ENCODE data around the gene MAP2K4. TPM values are rescaled to one million over a fixed set of nuclear protein-coding genes. Genes with fewer than 3 reads are reported as not detected.

Gene MAP2K4
- total RNA-seq, 4 donors from 2014 or later = 29.8 to 58.6 (median 30.2) TPM

DNA sequence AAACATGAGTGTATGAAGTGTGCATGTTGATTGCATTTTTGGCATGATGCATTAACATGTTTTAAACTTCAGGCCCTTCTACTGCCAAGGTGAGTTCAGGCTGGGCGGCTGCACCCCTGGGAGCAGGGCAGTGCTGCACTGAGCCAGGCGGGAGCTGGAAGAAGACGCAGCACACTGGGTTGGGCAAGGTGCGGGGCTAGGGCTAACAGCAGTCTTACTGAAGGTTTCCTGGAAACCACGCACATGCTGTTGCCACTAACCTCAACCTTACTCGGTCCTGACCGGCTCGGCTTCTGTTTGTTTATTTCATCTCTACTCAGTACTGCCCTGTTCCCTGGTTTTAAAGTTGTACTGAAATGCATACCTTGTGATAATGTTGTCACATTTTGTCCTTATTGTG, 61.0 kb downstream of the MAP2K4 start:
- intact Hi-C loops (cut with DNase I; ENCODE audit: low total_unique reads) (no loop called here), in situ Hi-C loops (cut with MboI; ENCODE audit: low sequenced_read_pairs in 4 of 4) (no loop called here)
- Histone ChIP-seq H3K9me3 (no peaks in the 10 kb centered on the region), H3K36me3 (no peaks in the 10 kb centered on the region), H3K27ac (no peak overlapping the region), H3K27me3 (no peaks in the 10 kb centered on the region), H3K4me1 (peaks cover 0 to 10% of the 10 kb centered on the region in 2 donors), H3K4me3 (no peak overlapping the region)
- DNase-seq = no peak
- no peak for TF ChIP-seq POLR2A (IDR thresholded peaks at IDR 0.05)
- TF ChIP-seq, protein P1, sequence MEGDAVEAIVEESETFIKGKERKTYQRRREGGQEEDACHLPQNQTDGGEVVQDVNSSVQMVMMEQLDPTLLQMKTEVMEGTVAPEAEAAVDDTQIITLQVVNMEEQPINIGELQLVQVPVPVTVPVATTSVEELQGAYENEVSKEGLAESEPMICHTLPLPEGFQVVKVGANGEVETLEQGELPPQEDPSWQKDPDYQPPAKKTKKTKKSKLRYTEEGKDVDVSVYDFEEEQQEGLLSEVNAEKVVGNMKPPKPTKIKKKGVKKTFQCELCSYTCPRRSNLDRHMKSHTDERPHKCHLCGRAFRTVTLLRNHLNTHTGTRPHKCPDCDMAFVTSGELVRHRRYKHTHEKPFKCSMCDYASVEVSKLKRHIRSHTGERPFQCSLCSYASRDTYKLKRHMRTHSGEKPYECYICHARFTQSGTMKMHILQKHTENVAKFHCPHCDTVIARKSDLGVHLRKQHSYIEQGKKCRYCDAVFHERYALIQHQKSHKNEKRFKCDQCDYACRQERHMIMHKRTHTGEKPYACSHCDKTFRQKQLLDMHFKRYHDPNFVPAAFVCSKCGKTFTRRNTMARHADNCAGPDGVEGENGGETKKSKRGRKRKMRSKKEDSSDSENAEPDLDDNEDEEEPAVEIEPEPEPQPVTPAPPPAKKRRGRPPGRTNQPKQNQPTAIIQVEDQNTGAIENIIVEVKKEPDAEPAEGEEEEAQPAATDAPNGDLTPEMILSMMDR (IDR thresholded peaks at IDR 0.05 in 4 of 5, conservative IDR thresholded peaks at IDR 0.05 in 1 of 5) = no peak
- ATAC-seq = no peak

DNA sequence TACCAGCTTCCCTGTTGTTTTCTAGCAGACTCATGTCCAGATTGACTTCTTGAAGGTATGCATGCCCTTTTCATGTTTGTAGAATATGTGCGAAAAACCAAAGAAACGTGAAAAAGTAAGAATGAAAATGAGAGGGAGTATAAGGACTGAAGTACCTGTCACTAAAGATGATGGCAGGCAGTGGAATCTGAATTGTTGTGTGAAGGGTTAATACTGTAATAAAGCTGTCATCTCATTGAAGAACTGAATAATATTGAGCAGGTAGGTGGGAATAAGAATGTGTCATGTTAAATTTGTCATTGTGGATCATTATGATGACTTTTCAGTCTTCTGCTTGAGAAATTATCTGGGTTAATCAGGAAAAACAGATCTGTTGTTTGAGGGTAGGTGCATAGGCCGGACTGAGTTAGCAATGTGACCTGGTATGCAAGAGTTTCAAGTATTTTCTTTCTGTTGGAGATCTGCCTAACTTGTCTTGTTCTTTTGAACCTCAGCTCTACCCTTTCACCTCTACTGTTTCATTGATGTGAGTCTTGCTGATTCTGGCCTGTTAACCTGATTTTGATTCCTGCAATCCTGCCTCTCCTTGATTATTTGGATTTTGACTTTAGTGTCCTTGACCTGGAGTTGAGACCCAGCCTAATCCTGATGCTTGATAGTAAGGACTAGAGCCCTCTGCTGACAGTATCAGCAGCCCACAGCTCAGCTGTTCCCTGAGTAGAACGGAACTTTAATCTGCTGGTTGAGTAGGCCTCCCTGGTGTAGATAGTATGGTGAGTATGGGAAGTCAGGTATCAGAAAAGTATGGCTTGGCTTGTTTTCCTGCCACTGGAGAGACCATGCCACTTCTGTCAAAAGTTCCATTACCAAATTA, 64.6 kb downstream of the MAP2K4 start:
- H3K4me1 ChIP-seq = peaks cover 0 to 10% of the 10 kb centered on the region in 2 donors
- intact Hi-C loops (cut with DNase I; ENCODE audit: low total_unique reads) (no loop called here), in situ Hi-C loops (cut with MboI; ENCODE audit: low sequenced_read_pairs in 4 of 4) (no loop called here)
- DNase-seq (no peak), ATAC-seq (no peak)
- no peak overlapping the region for H3K27ac ChIP-seq
- no peaks in the 10 kb centered on the region for H3K9me3 ChIP-seq
- H3K27me3 ChIP-seq = no peaks in the 10 kb centered on the region
- H3K4me3 ChIP-seq = no peak overlapping the region
- TF ChIP-seq, protein P1 (IDR thresholded peaks at IDR 0.05 in 4 of 5, conservative IDR thresholded peaks at IDR 0.05 in 1 of 5) = no peak
- no peak for TF ChIP-seq POLR2A (IDR thresholded peaks at IDR 0.05)
- no peaks in the 10 kb centered on the region for H3K36me3 ChIP-seq

DNA sequence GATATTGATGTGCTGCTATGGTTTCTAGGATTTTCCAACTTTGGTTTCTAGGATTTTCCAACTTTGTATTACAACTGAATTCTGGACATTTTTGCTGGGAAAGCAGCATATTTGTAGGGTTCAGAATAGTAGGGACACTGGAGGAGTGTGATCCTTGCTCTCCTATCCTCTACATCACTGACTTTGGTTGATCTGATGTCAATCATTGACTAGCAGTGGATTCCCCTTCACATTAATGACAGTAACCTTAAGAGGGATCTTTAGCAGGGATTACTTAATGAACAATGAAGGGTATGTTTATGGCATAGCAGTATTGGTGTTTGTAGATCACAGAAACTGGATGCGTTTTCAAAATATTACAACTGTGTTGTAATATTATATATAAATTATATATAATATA, 67.4 kb downstream of the MAP2K4 start:
- in situ Hi-C loops (cut with MboI; ENCODE audit: low sequenced_read_pairs in 4 of 4) = no loop called here
- TF ChIP-seq, protein P1 (IDR thresholded peaks at IDR 0.05 in 4 of 5, conservative IDR thresholded peaks at IDR 0.05 in 1 of 5) = no peak
- TF ChIP-seq POLR2A (IDR thresholded peaks at IDR 0.05) = no peak
- no peak for DNase-seq
- no peak for ATAC-seq
- Histone ChIP-seq H3K27me3 (no peaks in the 10 kb centered on the region), H3K4me1 (no peaks in the 10 kb centered on the region), H3K9me3 (no peaks in the 10 kb centered on the region), H3K36me3 (no peaks in the 10 kb centered on the region), H3K4me3 (no peak overlapping the region), H3K27ac (no peak overlapping the region)
- intact Hi-C loops (cut with DNase I; ENCODE audit: low total_unique reads) = no loop called here

DNA sequence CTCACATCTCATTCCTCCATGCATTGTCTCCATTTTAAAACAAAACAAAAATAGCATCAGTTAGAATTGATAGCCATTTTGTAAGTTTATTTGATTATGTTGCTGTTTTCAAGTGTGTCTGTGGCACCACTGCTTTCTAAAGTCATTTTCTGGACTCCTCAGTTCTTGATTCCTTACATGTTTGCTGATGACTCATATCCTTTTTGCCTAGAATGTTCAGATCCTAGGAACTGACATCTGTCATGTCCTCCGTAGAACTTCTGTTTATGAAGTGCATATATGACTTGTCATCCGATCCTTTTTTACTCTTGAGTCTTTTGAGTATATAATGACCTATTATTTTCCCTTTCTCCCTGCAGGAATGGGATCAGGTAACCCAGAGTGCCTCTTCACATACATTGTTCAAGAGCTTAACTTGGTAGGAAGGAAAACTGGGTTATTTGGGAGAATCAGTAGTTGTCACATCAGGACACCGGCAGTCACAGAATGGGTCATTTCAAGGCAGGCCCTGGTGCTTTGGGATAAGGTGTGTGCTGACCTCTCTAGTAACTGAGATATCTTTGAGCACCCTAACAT, 69.2 kb downstream of the MAP2K4 start:
- Histone ChIP-seq H3K36me3 (no peaks in the 10 kb centered on the region), H3K4me3 (no peak overlapping the region), H3K27me3 (no peaks in the 10 kb centered on the region), H3K9me3 (no peaks in the 10 kb centered on the region), H3K27ac (no peak overlapping the region), H3K4me1 (no peaks in the 10 kb centered on the region)
- DNase-seq (no peak), ATAC-seq (no peak)
- in situ Hi-C loops (cut with MboI; ENCODE audit: low sequenced_read_pairs in 4 of 4) (no loop called here), intact Hi-C loops (cut with DNase I; ENCODE audit: low total_unique reads) (no loop called here)
- no peak for TF ChIP-seq POLR2A (IDR thresholded peaks at IDR 0.05)
- TF ChIP-seq, protein P1 (IDR thresholded peaks at IDR 0.05 in 4 of 5, conservative IDR thresholded peaks at IDR 0.05 in 1 of 5) = no peak
